ENCODE measurements around the gene GPS2. TPM values are rescaled to one million over a fixed set of nuclear protein-coding genes. Genes with fewer than 3 reads are reported as not detected.

Gene GPS2, protein sequence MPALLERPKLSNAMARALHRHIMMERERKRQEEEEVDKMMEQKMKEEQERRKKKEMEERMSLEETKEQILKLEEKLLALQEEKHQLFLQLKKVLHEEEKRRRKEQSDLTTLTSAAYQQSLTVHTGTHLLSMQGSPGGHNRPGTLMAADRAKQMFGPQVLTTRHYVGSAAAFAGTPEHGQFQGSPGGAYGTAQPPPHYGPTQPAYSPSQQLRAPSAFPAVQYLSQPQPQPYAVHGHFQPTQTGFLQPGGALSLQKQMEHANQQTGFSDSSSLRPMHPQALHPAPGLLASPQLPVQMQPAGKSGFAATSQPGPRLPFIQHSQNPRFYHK
- 60.5 TPM for polyA plus RNA-seq (ENCODE audit: insufficient read length)

DNA sequence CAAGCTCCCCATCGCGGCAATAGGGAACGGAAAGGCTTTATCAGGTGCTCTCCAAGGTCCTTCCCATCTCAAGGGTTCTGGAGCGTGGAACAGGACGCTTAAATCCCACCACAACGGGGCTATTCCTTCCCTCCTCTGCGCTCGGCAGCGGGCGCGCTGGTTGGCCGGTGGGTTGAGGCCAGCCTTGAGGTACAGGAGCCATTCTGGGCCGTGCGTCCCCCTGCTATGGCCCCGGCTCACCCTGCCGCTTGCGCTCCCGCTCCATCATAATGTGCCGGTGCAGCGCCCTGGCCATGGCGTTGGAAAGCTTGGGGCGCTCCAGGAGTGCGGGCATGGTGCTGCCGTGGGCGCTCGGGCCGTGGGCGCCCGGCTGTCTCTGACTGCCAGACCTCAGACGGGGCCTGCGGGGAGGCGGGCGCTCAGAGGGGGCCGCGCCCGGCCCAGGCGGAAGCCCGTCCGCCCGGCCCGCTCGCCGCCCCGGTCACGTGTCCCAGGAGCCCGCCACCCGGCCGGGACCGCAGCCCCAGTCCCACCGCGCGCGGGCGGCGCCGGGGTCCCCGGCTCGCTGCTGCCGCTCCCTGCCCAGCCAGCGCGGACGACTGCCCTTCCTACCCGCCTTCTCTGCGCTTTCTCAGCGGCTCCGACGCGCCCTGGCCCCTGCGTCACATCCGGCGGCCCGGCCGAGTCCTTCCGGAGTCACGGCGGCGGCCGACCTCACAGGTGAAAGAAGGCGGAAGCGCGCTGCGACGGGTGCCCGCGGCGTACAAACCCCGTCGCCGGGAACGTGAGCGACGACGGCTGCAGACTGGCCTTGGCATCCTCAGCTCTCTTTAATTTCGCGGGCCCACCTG is at the start of gene GPS2:
Gene GPS2 (minus strand): TSS at position 642 of the 851 bp plus-strand sequence. CDS start 308 bp downstream, at position 334.
- DNase-seq (ENCODE audit: low read depth) = no peak

DNA sequence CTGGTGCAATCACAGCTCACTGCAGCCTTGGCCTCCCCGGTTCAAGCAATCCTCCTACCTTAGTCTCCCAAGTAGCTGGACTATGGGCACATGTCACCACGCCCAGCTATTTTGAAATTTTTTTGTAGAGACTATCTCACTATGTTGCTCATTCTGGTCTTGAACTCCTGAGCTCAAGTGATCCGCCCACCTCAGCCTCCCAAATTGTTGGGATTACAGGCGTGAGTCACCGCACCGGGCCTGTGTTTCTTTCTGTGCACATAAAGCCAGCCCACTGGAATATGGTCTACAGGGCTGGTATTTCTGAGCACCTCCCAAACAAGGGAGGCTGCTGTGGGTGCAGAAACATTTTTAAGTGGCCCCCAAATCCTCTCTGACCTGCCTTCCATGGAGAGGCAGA is 48.2 kb upstream of the GPS2 start:
- DNase-seq (ENCODE audit: low read depth) = no peak

GRCh38 chr17:7361906-7362305 is 46.7 kb upstream of the GPS2 start:
- no peak for DNase-seq (ENCODE audit: low read depth)

- no peak for DNase-seq (ENCODE audit: low read depth)
Measured at GRCh38 chr17:7357381-7357780, 42.2 kb upstream of the GPS2 start.

DNA sequence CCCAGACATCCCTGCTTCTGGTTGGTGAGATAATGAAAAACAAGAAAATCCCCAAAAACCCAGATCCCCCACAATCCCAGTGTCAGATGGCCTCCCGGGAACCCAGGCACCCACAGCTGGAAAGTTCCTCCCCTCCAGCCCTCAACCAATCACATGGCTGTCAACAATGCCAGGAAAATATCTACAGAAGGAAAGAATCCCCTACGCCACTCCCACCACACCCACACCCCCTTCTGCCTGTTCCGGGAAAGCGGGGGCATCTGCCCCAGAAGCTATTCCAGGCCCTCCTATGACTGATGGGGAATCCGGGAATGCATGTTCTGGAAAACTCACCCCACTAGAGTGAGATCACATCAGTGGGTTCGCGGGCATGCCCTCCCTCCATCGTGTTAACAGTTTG is 41.6 kb upstream of the GPS2 start:
- DNase-seq (ENCODE audit: low read depth) = no peak

- DNase-seq (ENCODE audit: low read depth) = no peak
Measured at GRCh38 chr17:7356072-7356549, 41.0 kb upstream of the GPS2 start.

DNA sequence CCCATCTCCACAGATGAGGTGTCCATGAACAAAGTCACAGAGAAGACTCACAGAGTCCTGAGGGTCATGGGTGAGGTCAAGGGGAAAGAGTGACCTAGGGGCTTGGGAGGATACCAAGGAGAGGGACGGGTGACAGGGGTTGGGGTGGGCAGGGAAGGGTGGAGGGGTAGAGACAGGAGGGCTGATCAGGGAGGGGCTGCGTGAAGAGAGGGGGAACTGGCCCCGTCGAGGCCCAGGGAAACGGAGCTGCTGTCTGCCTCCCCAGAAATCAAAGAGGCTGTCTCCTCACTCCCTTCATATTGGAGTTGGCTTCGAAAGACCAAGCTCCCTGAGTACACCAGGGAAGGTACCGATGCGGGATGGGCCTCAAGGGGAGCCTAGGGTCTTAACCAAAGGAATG is 40.4 kb upstream of the GPS2 start:
- DNase-seq (ENCODE audit: low read depth) = no peak

GRCh38 chr17:7355053-7355452 is 39.9 kb upstream of the GPS2 start, which contains the start of gene TMEM95:
Gene TMEM95 (plus strand): TSS chr17:7355156. CDS start chr17:7355205, 49 bp downstream.
- no peak for DNase-seq (ENCODE audit: low read depth)

- no peak for DNase-seq (ENCODE audit: low read depth)
Measured at GRCh38 chr17:7354262-7354843, 39.2 kb upstream of the GPS2 start.

DNA sequence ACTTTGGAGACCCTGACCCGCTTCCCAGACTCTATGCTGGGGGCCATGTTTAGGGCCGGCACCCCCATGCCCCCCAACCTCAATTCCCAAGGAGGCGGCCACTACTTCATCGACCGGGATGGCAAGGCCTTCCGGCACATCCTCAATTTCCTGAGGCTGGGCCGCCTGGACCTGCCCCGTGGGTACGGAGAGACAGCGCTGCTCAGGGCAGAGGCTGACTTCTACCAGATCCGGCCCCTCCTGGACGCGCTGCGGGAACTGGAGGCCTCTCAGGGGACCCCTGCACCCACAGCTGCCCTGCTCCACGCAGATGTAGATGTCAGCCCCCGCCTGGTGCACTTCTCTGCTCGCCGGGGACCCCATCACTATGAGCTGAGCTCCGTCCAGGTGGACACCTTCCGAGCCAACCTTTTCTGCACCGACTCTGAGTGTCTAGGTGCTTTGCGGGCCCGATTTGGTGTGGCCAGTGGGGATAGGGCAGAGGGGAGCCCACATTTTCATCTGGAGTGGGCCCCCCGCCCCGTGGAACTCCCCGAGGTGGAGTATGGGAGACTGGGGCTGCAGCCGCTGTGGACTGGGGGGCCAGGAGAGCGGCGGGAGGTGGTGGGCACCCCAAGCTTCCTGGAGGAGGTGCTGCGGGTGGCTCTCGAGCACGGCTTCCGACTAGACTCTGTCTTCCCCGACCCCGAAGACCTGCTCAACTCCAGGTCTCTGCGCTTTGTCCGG is 37.9 kb upstream of the GPS2 start:
- no peak for DNase-seq (ENCODE audit: low read depth)

DNA sequence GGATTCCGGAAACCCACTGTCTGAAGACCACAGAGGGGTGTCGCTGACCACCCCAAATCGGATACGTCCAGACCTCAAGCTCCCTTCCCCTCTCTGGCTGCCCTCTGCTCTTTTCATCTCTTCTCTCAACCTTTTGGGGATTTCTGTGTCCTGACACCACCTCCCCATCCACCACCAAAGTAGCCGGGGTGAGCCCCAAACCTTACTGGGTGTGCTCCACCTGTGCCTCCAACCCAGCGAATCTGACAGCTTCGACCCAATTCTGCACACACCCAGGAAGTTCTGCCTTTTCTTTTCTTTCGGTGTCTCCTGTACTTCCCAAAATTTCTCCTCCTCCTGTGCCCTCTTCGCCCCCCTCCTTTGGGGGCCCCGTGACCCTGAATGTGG is 37.3 kb upstream of the GPS2 start:
- no peak for DNase-seq (ENCODE audit: low read depth)

GRCh38 chr17:7351665-7352502 is 36.7 kb upstream of the GPS2 start, which contains the start of gene KCTD11:
Gene KCTD11 (plus strand): TSS chr17:7352162.
- DNase-seq (ENCODE audit: low read depth) = no peak

DNA sequence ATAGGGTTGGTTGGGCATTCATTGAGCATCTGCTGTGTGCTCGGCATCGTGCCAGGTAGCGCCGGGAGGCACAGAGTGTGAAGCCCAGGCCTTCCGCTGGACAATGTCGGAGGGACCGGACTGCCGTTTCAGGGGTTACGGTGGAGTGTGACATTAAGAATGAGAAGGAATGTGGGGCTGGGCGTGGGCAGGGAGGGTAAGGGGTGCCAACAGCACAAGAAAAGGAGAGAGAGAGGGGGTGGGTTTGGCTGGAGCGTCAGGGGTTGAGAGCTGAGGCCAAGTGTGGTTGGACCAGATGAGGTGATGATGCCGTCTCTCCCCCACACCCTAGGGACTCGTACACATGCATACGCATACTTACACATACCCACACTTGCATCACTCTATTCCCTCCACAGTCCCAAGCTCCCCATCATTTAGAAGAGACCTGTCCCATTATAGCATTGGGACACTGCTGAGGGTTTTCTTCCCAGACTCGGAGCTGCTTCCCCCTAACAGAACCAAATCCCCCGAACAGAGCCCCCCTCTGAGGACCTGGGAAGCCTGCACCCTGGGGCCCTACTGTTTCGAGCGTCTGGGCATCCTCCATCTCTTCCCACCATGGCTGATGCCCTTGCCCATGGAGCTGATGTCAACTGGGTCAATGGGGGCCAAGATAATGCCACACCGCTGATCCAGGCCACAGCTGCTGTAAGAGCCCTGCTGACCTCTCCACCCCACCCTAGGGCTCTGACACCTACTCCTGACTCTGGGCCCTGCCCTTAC is 33.5 kb upstream of the GPS2 start:
- DNase-seq (ENCODE audit: low read depth) = no peak

GRCh38 chr17:7347630-7348477 is 32.7 kb upstream of the GPS2 start:
- no peak for DNase-seq (ENCODE audit: low read depth)

DNA sequence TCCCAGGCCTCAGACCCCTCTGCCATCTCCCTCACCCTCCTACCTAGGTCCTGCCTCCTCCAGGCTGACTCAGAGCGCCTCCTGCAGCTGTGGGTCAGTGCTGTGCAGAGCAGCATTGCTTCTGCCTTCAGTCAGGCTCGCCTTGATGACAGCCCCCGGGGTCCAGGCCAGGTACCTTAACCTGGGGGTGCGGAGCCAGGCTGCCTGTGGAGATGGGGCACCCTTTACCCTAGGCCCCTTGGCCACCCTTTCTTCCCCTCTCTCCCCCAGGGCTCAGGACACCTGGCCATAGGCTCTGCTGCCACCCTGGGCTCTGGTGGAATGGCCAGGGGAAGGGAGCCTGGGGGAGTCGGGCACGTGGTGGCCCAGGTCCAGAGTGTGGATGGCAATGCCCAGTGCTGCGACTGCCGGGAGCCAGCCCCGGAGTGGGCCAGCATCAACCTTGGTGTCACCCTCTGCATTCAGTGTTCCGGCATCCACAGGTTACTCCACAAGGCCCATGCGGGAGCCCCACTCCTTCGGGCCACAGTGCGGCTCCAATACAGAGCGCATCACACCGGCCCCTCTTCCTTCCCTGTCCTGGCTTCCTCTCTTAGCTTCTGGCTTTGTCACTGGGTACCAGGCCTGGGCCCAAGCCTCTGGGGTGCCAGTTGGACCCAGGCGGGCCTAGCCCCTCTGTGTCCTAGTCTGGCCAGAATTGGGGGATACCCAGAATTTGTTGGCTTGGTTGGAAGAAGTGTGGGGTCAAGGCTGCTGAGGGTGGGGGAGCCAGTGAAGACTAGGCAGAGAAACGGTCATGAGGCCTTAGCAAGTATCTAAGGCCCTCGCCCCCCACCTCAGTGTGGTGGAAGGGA is 31.8 kb upstream of the GPS2 start:
- no peak for DNase-seq (ENCODE audit: low read depth)

GRCh38 chr17:7343250-7343649 is 28.1 kb upstream of the GPS2 start:
- DNase-seq (ENCODE audit: low read depth) = no peak

GRCh38 chr17:7341842-7342241 is 26.7 kb upstream of the GPS2 start:
- DNase-seq (ENCODE audit: low read depth) = no peak

GRCh38 chr17:7340179-7340578 is 25.0 kb upstream of the GPS2 start:
- DNase-seq (ENCODE audit: low read depth) = no peak
